WERI-Rb-1 (cell line): ENCODE data around the gene C11orf21.
A peak's percentile ranks its signal among the peaks of the same experiment; 100 is the strongest.

Experiments used
- DNase-seq: peaks from one replicate; pipeline ENCODE4 v3.0.0-alpha.2; 2020
- H3K27ac ChIP-seq: fragments of 250-450 bp; sonication (Bioruptor Pico); 2 replicates; pipeline ENCODE4 v1.5.1; 2020; ENCODE audit warnings: mild to moderate bottlenecking, moderate library complexity
- H3K27me3 ChIP-seq: fragments of 250-450 bp; sonication (Bioruptor Pico); 2 replicates; pipeline ENCODE4 v1.5.1; 2021; ENCODE audit warnings: mild to moderate bottlenecking, low read depth, moderate library complexity; ENCODE audit not compliant: insufficient read depth, severe bottlenecking
- H3K36me3 ChIP-seq: fragments of 250-450 bp; sonication (Bioruptor Pico); 2 replicates; pipeline ENCODE4 v1.5.1; 2020; ENCODE audit warnings: mild to moderate bottlenecking, moderate library complexity
- H3K4me3 ChIP-seq: 2 replicates; pipeline ENCODE4 v1.5.1; 2011; ENCODE audit warnings: low read depth, mild to moderate bottlenecking, control low read depth, low read length
- H3K9me3 ChIP-seq: fragments of 250-450 bp; sonication (Bioruptor Pico); 2 replicates; pipeline ENCODE4 v1.5.1; 2021; ENCODE audit warnings: mild to moderate bottlenecking, moderate library complexity; ENCODE audit not compliant: severe bottlenecking
- CTCF ChIP-seq: IDR thresholded peaks from 2 replicates; pipeline ENCODE4 v1.5.1; 2011; ENCODE audit warnings: low read depth, mild to moderate bottlenecking, control low read depth, inconsistent platforms, low read length

Gene C11orf21

GRCh38 chr11:2300936-2301630, 635 bp downstream of the C11orf21 start:
- Histone ChIP-seq H3K27ac (no peak overlapping the region), H3K9me3 (no peaks in the 10 kb centered on the region), H3K4me3 (no peak overlapping the region), H3K27me3 (peaks cover 17% of the 10 kb centered on the region), H3K36me3 (no peaks in the 10 kb centered on the region)
- TF ChIP-seq CTCF: no peak
- DNase-seq: peak; percentile 4

GRCh38 chr11:2300290-2300935, 1.3 kb downstream of the C11orf21 start:
- peak; percentile 5 for DNase-seq
- no peak for TF ChIP-seq CTCF
- Histone ChIP-seq H3K4me3 (no peak overlapping the region), H3K9me3 (no peaks in the 10 kb centered on the region), H3K27me3 (peaks cover 21% of the 10 kb centered on the region), H3K27ac (no peak overlapping the region), H3K36me3 (no peaks in the 10 kb centered on the region)

- peaks cover 27% of the 10 kb centered on the region for H3K27me3 ChIP-seq
- H3K9me3 ChIP-seq: no peaks in the 10 kb centered on the region
- no peak for TF ChIP-seq CTCF
- no peak for DNase-seq
- H3K4me3 ChIP-seq: no peak overlapping the region
- no peak overlapping the region for H3K27ac ChIP-seq
- no peaks in the 10 kb centered on the region for H3K36me3 ChIP-seq
Measured at GRCh38 chr11:2299773-2300172, 1.9 kb downstream of the C11orf21 start.

GRCh38 chr11:2298795-2299761, 2.6 kb downstream of the C11orf21 start:
- Histone ChIP-seq H3K36me3 (no peaks in the 10 kb centered on the region), H3K27ac (no peak overlapping the region), H3K27me3 (peaks cover 34% of the 10 kb centered on the region), H3K9me3 (no peaks in the 10 kb centered on the region), H3K4me3 (no peak overlapping the region)
- peak; percentile 77 for TF ChIP-seq CTCF
- peak; percentile 65 for DNase-seq

GRCh38 chr11:2298131-2298794, 3.5 kb downstream of the C11orf21 start:
- Histone ChIP-seq H3K4me3 (no peak overlapping the region), H3K27me3 (peaks cover 42% of the 10 kb centered on the region), H3K9me3 (no peaks in the 10 kb centered on the region), H3K36me3 (no peaks in the 10 kb centered on the region), H3K27ac (no peak overlapping the region)
- TF ChIP-seq CTCF: no peak
- no peak for DNase-seq
